ENCODE data around the gene PARP3. TPM values are rescaled to one million over a fixed set of nuclear protein-coding genes. Genes with fewer than 3 reads are reported as not detected.
"Not testable (repeated sequence)": the region's sequence is repeated elsewhere in the genome, so short reads cannot be mapped to it uniquely, and the experiment has no call there.

PARP3 gene
- total RNA-seq, 1 experiment from 2014 or later, result 8.7 TPM

DNA sequence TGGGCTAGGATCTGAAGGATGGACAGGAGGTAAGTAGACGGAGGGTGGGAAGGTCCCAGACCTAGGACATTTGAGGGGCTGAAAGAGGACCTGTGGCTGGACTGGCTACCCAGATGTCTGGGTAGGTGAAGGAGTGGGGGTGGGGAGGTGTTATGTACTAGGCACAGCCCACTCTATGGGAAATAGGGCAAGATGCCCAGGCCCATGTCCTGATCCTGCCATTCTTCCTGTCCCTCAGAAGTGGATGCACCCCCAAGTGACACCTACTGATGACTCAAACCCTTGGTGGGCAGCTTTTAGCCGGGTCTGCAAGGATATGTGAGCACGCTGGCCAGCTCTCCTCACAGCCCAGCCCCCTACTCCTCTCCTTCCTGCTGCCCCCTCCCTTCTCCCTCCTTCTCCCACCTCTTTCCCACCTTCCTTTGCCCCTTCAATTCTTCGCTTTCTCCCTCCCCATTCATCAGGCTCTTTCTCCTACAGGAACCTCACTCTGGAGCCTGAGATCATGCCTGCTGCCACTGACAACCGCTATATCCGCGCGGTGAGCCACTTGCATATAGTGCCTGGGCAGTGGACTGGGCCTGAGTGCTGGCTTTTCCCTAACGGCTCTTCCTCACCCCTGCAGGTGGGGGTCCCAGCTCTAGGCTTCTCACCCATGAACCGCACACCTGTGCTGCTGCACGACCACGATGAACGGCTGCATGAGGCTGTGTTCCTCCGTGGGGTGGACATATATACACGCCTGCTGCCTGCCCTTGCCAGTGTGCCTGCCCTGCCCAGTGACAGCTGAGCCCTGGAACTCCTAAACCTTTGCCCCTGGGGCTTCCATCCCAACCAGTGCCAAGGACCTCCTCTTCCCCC is 46.4 kb downstream of the PARP3 start:
- no peak for DNase-seq
- Histone ChIP-seq H3K4me1 (no peaks in the 10 kb centered on the region; the same call in 1 of the 2 replicates), H3K9me3 (replicated peaks) (no peaks in the 10 kb centered on the region), H3K27me3 (no peaks in the 10 kb centered on the region), H3K27ac (no peak overlapping the region), H3K4me3 (no peak overlapping the region), H3K36me3 (peaks cover 16% of the 10 kb centered on the region)

DNA sequence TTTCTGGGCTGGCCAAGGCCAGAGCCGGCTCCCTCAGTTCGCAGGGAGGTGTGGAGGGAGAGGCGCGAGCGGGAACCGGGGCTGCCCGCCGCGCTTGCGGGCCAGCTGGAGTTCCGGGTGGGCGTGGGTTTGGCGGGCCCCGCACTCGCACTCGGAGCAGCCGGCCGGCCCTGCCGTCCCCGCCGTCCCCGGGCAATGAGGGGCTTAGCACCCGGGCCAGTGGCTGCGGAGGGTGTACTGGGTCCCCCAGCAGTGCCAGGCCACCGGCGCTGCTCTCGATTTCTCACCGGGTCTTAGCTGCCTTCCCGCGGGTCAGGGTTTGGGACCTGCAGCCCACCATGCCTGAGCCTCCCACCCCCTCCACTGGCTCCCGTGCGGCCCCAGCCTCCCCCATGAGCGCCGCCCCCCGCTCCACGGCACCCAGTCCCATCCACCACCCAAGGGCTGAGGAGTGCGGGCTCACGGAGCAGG is 48.4 kb downstream of the PARP3 start:
- H3K27ac ChIP-seq; DNase-seq; H3K9me3 ChIP-seq (replicated peaks); H3K4me1 ChIP-seq; H3K27me3 ChIP-seq; H3K4me3 ChIP-seq: not testable (repeated sequence)
- H3K36me3 ChIP-seq, result peaks cover 34% of the 10 kb centered on the region

DNA sequence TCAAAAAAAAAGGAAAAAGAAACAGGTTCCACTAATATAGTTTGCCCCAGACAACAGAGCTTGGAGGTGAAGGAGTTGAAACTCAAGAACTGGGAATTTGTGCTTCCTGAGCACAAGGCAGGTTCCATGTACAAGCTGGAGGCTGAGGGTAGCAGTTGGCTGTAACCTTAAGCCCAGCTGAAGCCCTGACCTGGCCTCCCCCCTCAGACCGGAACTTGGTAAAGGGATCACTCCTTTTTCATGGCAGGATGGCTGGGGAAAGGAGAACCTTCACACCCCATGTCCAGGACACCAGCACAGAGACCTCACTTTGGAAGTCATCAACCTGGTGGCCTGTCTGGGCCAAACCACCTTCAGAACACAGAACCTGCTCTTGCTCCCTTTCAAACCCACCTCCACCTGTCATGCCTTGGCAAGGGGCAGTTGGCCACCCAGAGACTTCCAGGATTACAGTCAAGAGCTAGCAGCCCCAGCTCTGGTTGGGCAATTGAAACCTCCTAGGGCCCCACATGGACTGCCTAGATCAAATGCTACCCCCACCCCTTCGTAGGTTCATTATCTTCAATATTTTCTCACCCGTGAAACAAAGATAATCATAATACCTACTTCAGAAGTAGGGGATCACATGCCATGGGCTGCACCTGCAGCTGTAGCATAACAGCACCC is 50.0 kb downstream of the PARP3 start:
- no peak for DNase-seq
- H3K4me1 ChIP-seq, result peaks cover 8% of the 10 kb centered on the region
- H3K27ac ChIP-seq, result no peak overlapping the region
- H3K27me3 ChIP-seq, result no peaks in the 10 kb centered on the region
- peaks cover 34% of the 10 kb centered on the region for H3K36me3 ChIP-seq
- no peaks in the 10 kb centered on the region for H3K9me3 ChIP-seq (replicated peaks)
- no peak overlapping the region for H3K4me3 ChIP-seq

DNA sequence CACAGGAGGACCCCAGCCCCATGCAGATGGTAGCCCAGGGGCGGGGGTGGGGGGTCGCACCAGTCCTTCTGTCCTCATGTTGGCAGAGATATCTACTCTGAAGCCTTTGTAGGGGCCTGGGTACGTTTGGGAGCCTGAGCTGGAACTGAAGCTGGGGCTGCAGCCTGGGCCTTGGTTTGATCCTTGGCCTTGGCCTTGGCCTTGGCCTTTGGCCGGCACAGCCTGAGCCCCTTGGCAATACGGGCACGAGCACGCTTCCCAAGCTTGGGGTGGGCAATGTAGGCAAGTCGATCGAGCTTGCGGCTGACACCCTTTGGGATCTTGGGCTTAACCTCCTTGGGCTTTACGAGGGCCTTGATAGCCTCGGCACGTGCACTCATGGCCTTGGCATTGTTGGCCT is 51.5 kb downstream of the PARP3 start:
- not testable (repeated sequence) for H3K9me3 ChIP-seq (replicated peaks); DNase-seq; H3K27ac ChIP-seq; H3K27me3 ChIP-seq; H3K4me3 ChIP-seq
- H3K4me1 ChIP-seq, result peaks cover 21% of the 10 kb centered on the region
- peaks cover 34% of the 10 kb centered on the region for H3K36me3 ChIP-seq

DNA sequence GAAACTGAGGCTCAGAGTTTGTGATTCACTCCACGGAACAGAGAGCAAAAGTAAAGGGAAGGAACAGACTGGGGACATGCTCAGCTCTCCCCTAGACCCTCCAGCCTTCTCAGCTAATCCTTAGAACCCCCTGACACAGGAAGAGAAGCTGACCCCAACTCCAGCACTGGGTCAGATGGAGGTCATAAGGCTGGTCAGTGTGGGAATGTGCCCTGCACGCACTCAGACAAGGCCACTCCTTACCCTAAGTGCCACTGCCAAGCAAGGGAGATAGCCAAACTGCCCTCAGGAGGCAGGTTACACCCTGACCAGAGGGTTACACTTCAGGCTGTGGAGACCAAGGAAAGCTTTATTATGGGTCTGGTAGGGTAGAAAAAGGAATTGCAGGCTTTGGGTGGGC is 52.4 kb downstream of the PARP3 start:
- H3K27ac ChIP-seq, result no peak overlapping the region
- peaks cover 25% of the 10 kb centered on the region for H3K4me1 ChIP-seq
- peak overlapping the region; percentile 89 for H3K4me3 ChIP-seq
- H3K9me3 ChIP-seq (replicated peaks), result no peaks in the 10 kb centered on the region
- DNase-seq, result no peak
- no peaks in the 10 kb centered on the region for H3K27me3 ChIP-seq
- peaks cover 34% of the 10 kb centered on the region for H3K36me3 ChIP-seq

- peak within 1 kb of the TSS; percentile 91 for H3K27ac ChIP-seq
- no peaks in the 10 kb centered on the region for H3K9me3 ChIP-seq (replicated peaks)
- peaks cover 34% of the 10 kb centered on the region for H3K36me3 ChIP-seq
- H3K4me1 ChIP-seq, result peaks cover 25% of the 10 kb centered on the region
- peak within 1 kb of the TSS; percentile 89 for H3K4me3 ChIP-seq
- no peaks in the 10 kb centered on the region for H3K27me3 ChIP-seq
- DNase-seq, result peak; percentile 92 to 97
These were observed 53.4 kb downstream of the PARP3 start, which contains the start of gene RPL29 for GRCh38 chr3:51995346-51996163. RPL29 (minus strand) TSS chr3:51995895; CDS start chr3:51995461, 434 bp downstream.

DNA sequence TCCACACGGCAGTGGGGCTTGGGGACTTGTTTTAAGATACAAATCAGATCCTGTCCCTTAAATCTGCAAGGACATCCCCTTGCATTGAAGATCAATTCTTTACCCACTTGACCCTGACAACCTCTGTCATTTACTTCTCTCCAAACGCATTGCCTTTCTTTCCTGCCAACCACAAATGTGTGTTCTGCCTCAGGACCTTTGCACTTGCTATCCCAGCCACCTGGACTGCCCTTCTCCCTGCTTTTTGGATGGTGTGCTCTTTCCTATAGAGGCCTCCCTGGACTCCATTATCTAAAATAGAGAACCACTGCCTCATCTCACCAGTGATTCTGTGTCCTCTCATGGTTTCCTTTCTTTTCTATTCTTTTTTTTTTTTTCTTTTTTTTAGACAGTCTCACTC is 55.0 kb downstream of the PARP3 start:
- no peak for DNase-seq

DNA sequence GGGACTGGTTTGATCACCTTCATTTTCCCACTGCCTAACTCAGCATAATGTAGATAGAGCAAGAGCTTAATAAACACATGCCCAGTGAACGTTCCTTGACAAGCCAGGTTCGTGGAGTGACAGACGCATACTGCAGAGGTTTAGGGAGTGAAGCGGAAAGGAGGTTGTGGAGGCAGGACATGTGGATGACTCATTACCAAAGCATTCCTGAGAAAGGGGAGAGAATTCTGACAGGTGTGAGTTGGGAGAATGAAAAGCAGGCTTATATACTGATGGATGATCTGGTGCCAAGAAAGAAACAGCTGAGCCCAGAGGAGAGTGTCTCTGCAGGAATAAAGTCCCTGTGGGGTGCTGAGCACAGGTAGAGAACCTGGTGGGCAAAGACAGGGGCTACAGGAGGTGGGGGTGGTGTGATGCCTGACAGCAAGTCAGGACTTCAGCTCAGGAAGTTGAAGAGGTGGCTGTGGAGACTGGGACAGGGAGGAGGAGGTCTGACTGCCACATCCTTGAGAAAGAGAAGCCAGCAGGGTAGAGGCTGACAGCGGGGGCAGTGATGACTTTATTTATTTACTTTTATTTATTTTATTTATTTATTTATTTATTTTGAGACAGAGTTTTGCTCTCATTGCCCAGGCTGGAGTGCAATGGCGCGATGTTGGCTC is 55.9 kb downstream of the PARP3 start:
- Histone ChIP-seq H3K27ac (peak overlapping the region; percentile 45), H3K4me3 (no peak overlapping the region), H3K27me3 (no peaks in the 10 kb centered on the region), H3K36me3 (peaks cover 22% of the 10 kb centered on the region), H3K9me3 (replicated peaks) (no peaks in the 10 kb centered on the region), H3K4me1 (peaks cover 25% of the 10 kb centered on the region)
- DNase-seq, result peak; percentile 84 to 93

More for the DNA sequence above, 55.0 kb downstream of the PARP3 start:
- no peak overlapping the region for H3K4me3 ChIP-seq
- H3K36me3 ChIP-seq, result peaks cover 31% of the 10 kb centered on the region
- no peaks in the 10 kb centered on the region for H3K9me3 ChIP-seq (replicated peaks)
- peak overlapping the region; percentile 45; the same call in 1 of the 2 replicates for H3K27ac ChIP-seq
- H3K27me3 ChIP-seq, result no peaks in the 10 kb centered on the region
- H3K4me1 ChIP-seq, result peaks cover 25% of the 10 kb centered on the region

Other genes with a start within 250 kb of the PARP3 start
- 0.16 and 0.30 TPM in 2 replicates for gene GRM2, start 235.3 kb upstream of the PARP3 start, total RNA-seq (2014; rRNA removed; shearing (Covaris generic))
- gene IQCF6, start 163.1 kb upstream of the PARP3 start, total RNA-seq (2014; rRNA removed; shearing (Covaris generic)), result not detected in 2 replicates
- gene IQCF2, start 80.7 kb upstream of the PARP3 start, total RNA-seq (2014; rRNA removed; shearing (Covaris generic)), result not detected in 2 replicates
- not detected in 2 replicates for gene IQCF5, start 66.8 kb upstream of the PARP3 start, total RNA-seq (2014; rRNA removed; shearing (Covaris generic))
- gene IQCF1, start 39.0 kb upstream of the PARP3 start, total RNA-seq (2014; rRNA removed; shearing (Covaris generic)), result not detected in 2 replicates
- gene RRP9, start 459 bp upstream of the PARP3 start, total RNA-seq (2014; rRNA removed; shearing (Covaris generic)), result 31.7 and 42.1 TPM in 2 replicates
- gene GPR62, start 13.0 kb downstream of the PARP3 start, total RNA-seq (2014; rRNA removed; shearing (Covaris generic)), result not detected in 2 replicates
- gene PCBP4, start 25.1 kb downstream of the PARP3 start, total RNA-seq (2014; rRNA removed; shearing (Covaris generic)), result 178 and 186 TPM in 2 replicates
- 11.2 and 13.0 TPM in 2 replicates for gene ABHD14B, start 31.7 kb downstream of the PARP3 start, total RNA-seq (2014; rRNA removed; shearing (Covaris generic))
- gene ABHD14A, start 32.7 kb downstream of the PARP3 start, total RNA-seq (2014; rRNA removed; shearing (Covaris generic)), result 9.6 and 10.8 TPM in 2 replicates
- gene ACY1, start 41.2 kb downstream of the PARP3 start, total RNA-seq (2014; rRNA removed; shearing (Covaris generic)), result 24.5 and 26.2 TPM in 2 replicates
- gene RPL29, start 53.5 kb downstream of the PARP3 start, total RNA-seq (2014; rRNA removed; shearing (Covaris generic)), result 1,784 and 1,861 TPM in 2 replicates
- 9.1 and 9.6 TPM in 2 replicates for gene DUSP7, start 114.2 kb downstream of the PARP3 start, total RNA-seq (2014; rRNA removed; shearing (Covaris generic))
- 27.1 and 28.3 TPM in 2 replicates for gene POC1A, start 212.1 kb downstream of the PARP3 start, total RNA-seq (2014; rRNA removed; shearing (Covaris generic))

Measured in SJCRH30 (cell line).